HUDEP-2 (cell line): ENCODE results near the gene MREG.
"Not testable (repeated sequence)": the region's sequence is repeated elsewhere in the genome, so short reads cannot be mapped to it uniquely, and the experiment has no call there.

ENCODE experiments used
- DNase-seq, 76 experiments: peaks; one replicate each; lab custom pipeline; 2025; ENCODE audit not compliant: unreplicated experiment in 76 of 76; lab: John Stamatoyannopoulos, UW

MREG gene

DNA sequence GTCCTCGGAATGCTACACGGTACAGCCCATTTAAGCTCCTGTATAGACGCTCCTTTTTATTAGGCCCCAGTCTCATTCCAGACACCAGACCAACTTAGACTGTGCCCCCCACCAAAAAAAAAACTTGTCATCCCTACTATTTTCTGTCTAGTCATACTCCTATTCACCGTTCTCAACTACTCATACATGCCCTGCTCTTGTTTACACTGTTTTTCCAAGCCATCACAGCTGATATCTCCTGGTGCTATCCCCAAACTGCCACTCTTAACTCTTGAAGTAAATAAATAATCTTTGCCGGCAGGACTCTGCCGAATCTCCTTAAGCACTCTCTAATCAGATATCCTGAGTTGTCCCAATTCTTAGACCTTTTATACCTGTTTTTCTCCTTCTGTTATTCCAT, 86.4 kb downstream of the MREG start:
- DNase-seq, result not testable (repeated sequence)

DNA sequence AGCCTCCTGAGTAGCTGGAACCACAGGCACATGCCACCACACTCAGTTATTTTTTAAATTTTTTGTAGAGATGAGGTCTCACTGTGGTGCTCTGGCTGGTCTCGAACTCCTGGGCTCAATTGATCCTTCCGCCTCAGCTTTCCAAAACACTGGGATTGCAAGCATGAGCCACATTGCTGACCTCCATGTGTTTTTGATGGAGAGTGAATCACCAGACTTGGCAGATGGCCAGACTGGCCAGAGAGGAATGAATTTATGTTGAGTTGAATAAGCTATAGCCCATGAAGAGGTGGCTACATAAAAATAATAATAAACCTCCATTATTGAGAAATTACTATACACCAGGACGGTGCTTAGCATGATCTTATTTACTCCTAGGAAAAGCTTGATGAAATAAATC, 91.5 kb downstream of the MREG start:
- peak in 10 of 76 experiments; percentile 1 to 48 (median 10) for DNase-seq

DNA sequence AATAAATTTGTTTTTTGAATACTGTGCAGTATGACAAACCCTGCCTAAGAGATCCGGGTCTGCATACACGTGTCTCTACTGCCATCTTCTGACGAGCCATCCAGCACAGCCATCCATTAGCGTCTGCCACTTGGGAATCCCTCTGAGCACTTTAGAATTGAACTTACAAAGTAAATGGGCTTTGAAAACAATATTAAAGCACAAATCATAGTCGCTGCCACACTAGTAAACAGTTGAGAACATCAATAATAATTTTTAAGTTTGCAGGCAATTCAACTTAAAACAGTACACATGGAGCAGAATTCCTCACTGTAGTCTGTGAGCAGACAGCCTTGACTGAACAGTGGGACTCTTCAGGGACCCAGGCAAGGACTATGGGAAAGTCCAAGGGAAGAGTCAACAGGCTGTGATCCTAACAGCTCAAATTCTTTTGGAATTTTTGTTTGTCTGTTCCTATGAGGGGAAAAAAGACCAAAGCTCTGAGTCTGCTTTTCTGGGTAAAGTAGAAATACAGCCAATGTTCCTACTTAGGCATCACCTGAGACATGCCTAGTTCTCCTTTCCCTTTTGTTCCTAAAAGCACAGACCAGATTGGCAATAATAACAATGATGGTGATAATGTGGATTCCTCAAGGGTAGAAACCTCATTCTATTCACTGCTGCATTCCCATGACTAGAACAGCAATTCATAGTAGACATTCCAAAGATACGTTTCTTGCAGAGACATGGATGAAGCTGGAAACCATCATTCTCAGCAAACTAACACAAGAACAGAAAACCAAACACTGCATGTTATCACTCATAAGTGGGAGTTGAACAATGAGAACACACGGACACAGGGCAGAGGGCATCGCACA, 92.9 kb downstream of the MREG start:
- peak in 44 of 76 experiments; percentile 2 to 67 (median 22) for DNase-seq

DNA sequence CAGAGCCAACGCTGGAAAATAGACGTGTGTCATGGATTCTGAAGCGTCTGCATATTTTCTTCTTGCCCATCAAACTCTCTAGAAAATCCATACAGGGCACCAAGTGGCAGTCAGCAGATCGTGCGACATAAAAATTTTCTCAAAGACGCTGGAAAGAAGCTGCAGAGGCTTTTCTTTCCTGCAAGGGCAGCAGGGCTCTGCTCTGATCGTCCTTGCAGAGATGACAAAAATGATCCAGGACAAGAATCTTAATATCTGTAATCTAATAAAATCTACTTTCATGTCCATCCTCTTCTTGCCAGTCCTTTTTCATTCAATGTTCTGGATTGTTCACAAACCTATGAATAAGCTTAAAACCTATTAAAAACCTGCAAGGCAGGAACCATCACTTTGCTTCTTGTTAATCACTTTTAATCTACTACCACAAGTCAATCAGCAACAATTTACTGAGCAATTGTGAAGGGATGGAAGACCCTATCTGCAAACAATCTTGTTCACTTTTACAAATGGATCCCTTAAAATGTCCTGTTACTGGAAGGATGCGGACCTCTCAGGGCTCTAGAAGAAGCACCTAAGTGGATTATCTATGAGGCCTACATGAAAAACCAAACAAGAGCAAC, 93.6 kb downstream of the MREG start:
- no peak for DNase-seq

DNA sequence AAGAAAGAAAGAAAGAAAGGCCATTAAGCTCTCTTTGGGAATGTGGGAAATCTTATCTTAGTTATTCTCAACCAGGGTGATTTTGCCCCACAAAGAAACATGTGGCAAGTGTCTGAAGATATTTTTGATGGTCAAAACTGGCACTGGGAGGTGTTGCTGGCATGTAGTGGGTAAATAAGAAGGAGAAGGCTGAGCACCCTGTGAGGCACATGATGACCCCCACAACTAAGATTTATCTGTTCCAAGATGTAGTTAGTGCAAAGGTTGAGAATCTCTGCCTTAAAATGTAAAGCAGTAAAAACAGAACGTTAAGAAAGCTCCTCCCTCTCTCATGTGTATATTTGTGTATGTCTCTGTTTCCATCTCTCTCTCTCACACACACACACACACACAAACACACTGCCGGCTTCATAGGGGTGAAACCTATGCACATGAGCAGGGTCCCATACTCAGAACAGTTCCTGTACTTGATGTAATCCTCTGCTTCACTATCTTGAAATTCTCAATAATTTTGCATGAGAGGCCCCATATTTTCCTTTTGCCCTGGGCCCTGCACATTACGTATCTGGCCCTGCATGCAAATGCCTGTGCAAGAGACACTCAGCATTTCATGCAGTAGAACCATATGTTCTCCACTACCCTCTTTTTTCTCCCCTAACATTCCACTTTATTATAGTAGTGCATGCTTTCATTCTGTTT, 94.3 kb downstream of the MREG start:
- DNase-seq, result no peak

DNA sequence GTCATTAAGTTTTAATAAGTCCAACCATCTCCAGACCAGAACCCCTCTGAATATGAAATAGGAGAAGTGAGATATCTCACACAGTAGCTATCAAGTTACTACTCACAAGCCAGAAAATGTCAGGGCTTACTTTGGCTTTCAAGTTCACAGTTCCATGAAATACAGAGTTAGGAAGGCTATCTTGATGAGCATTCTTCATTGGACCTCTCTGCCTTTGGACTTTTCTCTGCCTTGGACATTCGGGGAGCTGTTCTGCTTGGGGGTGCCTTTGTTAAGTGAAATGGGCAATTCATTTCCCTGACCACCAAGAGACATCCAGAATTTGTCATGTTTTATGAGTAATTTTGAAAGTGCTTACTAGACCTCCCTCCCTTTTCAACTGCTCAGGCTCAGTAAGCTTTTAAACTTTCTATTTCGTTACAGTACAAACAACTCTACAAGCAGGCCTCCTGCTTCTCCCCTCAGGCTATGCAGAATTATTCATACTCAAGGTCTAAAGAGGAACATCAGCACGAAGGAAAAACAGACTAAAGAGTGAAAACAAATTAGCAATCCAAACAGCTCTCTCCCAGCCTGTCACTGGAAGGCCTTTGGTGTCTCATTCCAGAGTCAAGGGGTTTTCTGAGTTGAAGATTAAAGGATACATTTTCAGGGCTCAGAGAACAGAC, 95.3 kb downstream of the MREG start:
- no peak for DNase-seq

DNA sequence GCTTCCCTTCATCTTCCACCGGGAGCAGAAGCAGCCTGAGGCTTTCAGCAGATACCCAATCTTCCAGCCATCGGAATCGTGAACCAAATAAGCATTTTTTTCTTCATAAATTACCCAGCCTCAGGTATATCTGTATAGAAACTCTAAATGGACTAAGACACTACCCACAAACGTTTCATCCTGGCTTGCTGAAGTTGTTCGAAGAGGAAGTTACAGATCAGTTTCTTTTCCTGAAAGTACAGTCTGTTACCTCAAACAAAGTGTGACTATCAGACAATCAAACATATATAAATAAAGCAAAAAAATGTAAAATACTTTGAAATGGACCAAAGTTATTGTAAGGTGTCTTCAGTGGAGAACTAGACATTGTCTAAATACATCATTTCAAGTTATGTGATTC, 97.9 kb downstream of the MREG start:
- DNase-seq, result no peak

DNA sequence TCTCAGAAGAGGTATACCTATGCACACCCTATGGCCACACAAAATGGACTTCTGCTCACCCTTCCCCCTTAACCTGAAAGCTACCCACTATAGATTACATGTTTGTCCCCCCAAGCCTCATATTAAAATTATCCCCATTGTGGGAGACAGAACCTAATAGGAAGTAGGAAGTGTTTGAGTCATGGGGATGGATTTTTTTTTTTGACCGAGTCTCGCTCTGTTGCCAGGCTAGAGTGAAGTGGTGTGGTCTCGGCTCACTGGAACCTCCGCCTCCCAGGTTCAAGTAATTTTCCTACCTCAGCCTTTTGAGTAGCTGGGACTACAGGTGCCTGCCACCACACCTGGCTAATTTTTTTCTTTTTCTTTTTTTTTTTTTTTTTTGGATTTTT, 98.6 kb downstream of the MREG start:
- no peak for DNase-seq

DNA sequence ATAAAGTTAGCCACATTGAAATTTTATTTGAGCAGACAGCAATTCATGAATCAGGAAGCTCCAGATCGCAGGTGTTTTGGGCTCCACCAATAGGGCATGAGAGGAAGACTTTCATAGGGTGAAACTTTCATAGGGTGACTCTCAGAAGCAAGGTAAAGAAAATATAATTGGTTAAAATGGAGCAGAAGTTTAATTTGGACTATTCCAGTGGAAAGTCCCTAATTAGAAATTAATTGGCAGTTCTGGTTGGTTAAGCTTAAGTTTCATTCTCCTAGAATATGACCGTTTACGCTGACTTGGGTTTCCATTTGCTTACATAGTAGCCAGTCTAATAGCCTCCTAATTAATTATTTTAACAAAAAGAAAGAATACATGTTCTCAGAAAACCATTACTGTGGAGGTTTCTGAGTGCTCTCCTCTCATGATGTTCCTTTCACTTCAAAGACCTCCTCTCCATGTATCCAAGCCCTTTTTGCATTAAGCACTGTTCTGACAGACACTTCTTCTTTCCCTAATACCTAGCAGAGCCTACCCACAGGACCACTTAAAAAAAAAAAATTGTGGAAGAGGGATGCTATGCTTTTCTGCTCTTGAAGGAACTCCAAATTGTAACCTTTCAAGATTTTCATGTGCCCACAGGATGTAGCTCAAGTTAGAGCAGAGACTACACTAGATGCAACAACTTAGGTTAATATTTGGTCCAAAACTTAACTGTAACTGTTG, 99.1 kb downstream of the MREG start:
- DNase-seq, result no peak

DNA sequence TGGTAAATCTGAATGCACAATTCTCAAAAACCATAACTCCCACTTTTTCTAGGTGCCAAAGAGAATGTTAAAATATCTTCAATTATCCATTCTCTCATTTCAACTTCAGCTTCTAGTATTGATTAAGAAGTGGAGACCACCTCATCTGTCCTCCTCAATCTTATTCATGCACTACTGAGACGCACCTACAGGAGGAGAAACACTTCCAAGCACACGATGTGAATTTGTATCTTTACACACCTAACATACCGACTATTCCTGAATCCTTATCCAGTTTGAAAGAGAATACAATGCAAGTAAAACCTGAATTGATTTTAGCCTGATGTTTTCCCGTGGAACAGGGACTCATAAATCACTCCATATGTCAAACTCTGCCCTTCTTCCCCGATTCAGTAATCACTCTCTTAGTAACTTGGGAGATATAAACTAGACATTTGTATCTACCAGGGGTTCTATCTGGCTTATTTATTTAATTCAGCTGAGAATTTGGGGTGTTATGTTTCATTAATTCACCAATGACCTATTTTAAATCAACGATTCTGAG, 101.0 kb downstream of the MREG start:
- no peak for DNase-seq

DNA sequence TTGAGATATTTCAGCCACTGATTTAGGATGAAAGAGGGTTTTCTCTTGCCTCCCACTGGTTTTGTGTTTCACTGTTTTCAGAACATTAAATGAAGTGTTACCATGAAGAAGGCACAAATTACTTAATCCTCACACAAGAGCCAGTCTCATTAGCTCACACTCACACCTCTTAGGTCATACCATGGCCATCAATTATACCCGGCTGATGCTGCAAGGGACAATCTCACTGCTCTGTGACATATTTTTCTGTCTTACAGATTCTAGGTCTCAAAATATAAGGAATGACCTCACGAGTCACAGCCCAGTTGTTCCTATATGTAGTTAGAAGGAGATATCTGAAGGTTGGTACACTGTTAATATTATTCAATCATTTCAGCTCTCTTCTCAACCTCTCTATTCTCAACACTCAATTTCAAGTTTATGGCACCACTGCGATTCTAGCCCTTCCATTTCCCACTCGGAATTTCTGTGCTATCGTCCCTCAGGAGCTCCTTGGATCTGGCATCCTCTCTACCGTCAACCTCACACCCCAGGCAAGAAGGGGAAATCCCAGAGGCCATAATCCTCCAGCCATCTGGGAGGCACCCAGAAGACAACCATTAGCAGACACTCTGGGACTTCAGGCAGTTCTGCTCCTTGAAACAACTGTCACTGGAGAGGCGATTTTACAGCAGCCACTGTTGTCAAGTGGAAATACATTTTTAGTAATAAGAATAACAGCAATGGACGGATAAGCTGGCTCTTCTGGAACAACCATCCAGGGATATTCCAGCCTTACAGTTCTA, 101.9 kb downstream of the MREG start:
- DNase-seq, result no peak

DNA sequence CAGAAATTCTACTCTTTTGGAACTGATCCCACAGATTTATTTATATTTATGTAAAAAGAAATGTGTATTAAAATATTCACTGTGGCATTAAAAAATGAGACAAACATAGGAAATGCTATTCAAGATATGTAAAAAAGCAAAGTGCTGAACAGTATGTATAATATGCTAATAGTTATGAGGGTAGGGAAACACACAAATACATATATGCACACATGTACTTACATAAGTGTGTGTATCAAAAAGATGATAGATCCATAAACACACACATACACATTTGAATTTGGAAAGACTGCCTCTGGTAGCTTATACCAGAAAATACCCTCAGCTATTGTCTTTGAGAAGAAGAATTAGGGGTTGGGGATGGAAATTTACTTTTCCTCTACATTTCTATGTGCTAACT, 103.2 kb downstream of the MREG start:
- DNase-seq, result no peak

DNA sequence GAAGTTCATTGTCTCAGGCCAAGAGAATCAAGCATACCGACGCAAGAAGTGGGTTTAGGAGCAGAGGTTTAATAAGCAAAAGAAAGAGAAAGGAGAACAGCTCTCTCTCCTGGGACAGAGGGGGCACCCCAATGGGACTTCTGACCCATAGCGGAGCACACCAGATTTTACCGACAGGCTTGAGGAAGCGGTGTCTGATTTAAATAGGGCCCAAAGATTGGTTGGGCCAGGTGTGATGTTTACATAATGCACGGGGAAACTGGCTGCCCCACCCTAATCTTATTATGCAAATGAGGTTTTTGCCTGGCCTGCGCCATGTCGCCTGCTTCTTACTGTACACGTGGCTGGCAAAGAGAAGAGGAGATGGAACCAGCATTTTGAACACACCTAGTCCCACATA, 106.2 kb downstream of the MREG start:
- DNase-seq, result no peak

DNA sequence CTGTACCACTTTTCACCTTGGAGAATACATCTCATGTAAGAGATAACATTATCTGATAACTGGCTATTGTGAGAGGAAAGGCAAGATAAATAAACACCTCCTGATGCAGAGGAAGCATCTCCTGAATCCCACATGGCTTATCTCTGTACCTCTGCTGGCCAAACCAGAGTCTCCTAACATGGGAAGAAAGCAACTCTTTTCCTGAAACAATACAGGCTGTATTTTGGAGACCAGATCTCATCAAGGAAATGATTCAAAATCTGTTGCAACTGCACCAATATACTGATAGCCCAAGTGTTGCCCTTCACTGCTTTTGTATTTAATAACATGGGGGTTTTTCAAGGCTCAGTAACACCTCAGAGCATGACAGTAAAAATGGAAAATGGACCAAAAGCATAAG, 106.9 kb downstream of the MREG start:
- DNase-seq, result no peak

DNA sequence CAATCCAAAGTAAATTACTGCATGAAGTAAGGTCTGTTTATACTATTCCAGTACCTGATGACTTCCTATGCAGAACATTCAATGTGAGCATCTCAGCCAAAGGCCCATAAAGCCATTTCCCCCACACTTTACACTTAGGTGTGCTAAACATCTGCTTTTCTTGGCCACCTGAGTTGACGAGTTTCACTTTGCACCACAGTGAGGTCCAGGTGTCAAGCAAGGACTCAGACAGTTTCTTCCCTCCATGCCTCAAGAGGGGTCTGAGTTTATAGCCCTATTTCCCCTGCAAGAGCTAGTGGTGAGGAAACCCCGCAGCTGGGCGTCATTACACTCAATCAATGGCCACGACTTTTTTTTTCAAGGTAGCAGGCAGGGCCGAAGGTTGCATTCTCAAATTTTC, 107.7 kb downstream of the MREG start:
- DNase-seq, result no peak

DNA sequence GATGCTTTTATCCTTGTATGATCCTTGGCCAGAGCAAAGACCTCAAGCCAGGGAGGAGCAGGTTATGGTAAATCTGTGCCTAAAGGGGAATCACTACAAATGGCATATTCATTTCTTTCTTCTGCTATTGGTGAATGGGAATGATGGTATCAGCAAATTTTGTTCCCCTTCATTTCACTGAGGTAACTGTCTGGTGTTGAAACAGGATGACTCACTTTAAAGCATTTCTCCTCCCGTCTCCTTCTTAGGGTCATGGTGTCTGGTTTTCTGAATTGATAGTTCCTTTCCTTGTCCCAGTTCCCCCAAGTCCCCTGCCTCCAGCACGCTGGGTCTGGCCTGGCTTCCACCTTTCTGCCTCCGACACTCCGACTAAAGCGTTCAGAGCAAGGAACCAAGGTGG, 109.2 kb downstream of the MREG start:
- no peak for DNase-seq

DNA sequence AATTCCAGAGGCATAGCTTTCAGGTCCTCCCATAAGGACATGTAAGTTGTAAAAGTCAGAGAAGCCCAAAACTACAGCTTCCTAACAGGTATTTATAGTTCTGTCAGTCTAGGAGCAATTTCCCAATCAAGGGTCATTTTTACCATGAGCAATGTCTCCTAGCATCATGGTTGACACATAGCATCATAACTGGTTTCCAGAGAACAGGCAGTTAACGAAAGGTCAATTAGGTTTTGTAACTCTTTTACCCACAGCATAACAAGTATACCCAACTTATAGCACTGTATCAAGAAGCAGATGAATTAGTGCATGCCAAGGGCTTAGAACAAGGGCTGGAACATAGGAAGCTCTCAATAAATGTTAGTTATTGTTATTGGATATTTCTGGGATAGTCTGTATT, 110.1 kb downstream of the MREG start:
- DNase-seq, result no peak

DNA sequence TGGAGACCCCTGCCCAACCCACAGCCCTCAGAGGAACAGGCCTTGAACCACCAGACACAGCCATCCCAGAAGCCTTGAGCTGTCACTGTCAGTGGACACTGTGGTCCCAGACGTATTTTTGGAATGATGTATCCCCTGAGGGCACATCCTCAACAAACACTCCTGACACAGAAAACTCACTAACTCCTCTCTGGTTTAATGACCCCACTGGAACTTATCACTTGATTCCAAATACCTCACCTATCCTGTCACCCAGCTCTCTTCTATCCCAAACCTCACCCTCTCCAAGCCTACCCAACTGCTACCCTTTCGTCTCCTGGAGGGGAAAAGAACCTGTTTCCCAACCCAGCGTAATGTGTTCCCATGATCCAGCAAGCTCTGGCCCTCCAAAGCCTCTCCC, 111.6 kb downstream of the MREG start:
- DNase-seq, result no peak

DNA sequence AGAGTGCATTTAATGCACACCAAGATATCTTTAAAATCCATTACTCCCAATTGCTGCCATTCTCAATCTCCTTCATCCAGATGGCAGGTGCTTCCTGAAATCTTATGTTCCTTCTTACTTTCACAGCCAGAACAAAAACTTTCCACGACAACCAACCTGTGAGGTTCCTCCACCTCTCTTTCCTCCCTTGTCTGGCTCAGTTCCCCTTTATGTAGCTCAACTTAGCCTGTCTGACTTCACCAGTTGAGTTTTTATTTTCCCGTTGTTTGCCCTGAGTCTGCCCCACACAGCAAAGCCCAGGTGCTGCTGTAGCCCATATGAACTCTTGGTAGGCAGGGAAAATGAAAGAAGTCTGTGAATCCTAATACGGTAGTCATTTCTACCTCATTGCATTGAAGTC, 112.5 kb downstream of the MREG start:
- DNase-seq, result no peak

DNA sequence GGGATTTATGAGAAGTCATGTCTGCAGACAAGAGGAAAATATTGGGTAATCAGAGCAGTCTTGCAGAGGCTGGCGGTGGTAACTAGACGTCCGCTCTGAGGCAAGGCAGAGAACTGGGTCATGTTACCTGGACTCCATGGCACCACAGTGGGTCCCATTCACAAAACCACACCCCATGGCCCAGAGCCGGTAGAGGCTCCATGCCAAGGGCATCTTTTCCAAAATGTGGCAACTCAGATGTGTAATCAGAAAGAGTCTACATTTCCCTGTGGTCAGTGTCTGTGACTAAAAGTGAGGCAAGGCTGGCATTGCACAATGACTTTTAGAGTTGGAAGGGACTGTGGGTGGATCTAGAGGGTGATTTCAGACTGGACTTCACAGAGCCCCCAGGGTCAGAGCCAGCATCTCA, 113.1 kb downstream of the MREG start:
- DNase-seq, result no peak
